GM12873 (cell line): ENCODE measurements around the gene OR10A3.
A peak's percentile ranks its signal among the peaks of the same experiment; 100 is the strongest.

ENCODE experiments used
- TF ChIP-seq, protein P1 (sequence below): IDR thresholded peaks from 2 replicates; pipeline ENCODE4 v1.5.1; 2012; ENCODE audit warnings: low read depth, mild to moderate bottlenecking, moderate library complexity, low read length, control low read depth; ENCODE audit not compliant: insufficient read depth; ENCODE audit errors: missing control alignments

Gene OR10A3

DNA sequence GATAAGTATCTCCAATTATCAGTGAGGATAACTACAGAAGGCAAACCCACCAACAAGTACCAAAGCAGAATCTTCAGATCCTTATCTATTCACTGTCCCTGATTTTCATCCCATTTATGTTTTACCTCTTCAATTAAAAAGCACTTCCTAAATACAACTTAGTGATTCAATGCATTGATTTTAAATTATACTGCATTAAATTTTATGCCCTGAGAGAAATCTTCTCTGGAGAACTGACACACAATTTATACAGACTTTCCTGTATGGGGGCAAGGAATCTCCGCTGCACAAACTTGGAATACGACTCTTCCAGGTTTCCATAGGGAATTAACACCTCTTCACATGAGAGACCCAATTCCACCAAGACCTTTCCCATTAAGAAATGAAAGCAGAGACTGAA lies at the start of gene OR10A3:
Gene OR10A3 (minus strand): TSS at position 101 of the 400 bp plus-strand sequence. CDS start 2,188 bp downstream, outside the sequence.
- TF ChIP-seq, protein P1, sequence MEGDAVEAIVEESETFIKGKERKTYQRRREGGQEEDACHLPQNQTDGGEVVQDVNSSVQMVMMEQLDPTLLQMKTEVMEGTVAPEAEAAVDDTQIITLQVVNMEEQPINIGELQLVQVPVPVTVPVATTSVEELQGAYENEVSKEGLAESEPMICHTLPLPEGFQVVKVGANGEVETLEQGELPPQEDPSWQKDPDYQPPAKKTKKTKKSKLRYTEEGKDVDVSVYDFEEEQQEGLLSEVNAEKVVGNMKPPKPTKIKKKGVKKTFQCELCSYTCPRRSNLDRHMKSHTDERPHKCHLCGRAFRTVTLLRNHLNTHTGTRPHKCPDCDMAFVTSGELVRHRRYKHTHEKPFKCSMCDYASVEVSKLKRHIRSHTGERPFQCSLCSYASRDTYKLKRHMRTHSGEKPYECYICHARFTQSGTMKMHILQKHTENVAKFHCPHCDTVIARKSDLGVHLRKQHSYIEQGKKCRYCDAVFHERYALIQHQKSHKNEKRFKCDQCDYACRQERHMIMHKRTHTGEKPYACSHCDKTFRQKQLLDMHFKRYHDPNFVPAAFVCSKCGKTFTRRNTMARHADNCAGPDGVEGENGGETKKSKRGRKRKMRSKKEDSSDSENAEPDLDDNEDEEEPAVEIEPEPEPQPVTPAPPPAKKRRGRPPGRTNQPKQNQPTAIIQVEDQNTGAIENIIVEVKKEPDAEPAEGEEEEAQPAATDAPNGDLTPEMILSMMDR: no peak

- TF ChIP-seq, protein P1: peak; percentile 82
These were observed 45.5 kb upstream of the OR10A3 start, which contains the start of gene EIF3F for GRCh38 chr11:7986768-7987559. EIF3F (plus strand) TSS chr11:7987337; CDS start chr11:7987353, 16 bp downstream.

- TF ChIP-seq, protein P1: no peak
These were observed 42.5 kb upstream of the OR10A3 start for GRCh38 chr11:7983832-7984590.

DNA sequence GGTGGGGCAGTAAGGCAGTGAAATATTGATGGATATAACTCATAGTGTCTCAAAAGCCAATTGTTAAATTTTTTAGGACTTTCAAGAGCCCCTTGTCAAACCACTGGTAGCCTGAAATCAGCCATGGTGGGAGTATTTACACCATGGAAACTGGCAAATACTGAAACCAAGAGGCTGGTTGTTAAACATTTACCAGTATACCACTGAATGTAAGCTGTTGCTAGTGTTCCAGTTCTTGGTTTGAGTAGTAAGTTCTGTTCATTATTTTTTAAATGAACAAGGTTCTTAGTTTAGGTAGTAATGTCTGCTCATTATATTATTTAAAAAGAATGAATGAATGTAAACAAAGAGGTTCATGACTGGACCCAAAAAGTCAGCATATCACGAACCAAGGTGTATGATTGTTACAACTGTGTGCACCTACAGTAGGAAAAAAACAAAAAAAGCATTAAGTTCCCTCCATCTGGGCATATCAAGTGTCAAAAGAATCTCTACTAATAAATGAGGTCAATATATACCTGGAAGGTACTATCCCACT lies 41.1 kb upstream of the OR10A3 start:
- TF ChIP-seq, protein P1: no peak

DNA sequence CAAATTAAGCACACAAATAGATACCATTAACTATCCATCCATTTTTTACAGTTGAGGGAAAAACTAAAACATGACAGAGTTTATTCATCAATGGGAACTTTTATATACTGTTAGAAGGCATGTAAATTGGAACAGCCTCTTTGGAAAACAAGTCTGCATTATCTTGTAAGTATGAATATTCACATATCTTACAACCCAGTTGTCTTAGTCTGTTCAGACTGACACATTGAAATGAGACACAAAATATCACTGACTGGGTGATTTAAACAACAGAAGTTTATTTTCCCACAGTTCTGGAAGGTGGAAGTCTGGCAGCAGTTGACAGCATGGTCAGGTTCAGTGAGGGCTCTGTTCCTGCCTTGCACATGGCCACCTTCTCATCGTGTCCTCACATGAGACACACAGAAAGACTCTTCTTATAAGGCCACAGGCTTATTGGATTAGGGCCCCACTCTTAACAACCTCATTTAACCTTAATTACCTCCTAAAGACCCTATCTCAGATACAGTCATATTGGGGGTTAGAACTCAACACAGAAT lies 40.2 kb upstream of the OR10A3 start:
- TF ChIP-seq, protein P1: no peak

DNA sequence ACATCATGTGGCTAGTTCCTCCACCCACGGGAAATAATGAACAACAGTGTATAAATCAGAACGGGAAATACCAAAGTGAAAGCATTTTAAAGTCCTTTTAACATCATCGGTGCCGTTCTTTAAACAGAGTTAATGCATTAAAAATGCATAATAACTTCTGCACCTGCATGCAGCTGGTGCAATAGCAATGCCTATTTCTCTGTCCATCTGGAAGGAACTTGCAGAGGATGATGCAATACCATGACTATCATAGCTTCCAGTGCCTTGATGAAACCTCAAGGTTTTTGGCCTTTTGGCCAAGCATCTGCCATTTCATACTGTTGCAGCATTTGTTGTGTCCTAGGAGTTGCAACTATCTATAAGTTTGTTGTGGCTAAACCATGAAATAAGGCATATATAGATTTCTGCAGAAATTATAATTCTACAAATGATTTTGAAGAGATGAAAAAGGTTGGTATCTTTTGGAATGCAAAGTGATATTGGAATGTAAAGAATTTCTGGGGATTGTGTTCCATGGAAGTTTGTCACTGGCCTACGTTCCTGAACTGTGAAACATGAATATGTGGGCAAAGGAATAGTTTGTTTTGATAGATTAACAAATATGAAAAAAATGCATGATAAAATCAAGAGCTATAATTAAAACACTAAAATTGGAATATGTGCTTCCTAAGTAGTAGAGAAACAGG lies 35.9 kb upstream of the OR10A3 start:
- TF ChIP-seq, protein P1: no peak
